DMS 273 (cell line): ENCODE data around the gene RBKS.
A peak's percentile ranks its signal among the peaks of the same experiment; 100 is the strongest.

Experiments
- DNase-seq: peaks from one replicate; lab custom pipeline; 2025; ENCODE audit not compliant: unreplicated experiment; lab: John Stamatoyannopoulos, UW

RBKS gene

DNA sequence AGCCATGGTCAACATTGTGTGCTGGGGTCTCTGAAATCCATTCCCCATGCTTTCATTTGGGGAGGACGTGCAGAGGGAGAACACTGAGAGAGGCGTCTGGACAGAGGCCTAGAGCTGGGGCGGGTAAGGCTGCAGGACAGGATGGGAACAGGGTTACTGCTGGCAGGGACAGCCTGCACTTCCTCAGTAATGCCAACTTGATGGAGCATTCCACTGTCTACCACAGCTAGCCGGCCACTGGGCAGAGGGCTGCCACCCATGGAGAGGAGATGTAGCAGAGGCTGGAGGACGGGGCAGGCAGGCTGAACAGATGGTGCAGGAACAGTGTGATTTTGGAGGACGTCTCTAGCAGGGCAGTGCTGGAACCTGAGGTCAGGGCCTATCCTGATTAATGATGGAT, 89.3 kb downstream of the RBKS start:
- no peak for DNase-seq

DNA sequence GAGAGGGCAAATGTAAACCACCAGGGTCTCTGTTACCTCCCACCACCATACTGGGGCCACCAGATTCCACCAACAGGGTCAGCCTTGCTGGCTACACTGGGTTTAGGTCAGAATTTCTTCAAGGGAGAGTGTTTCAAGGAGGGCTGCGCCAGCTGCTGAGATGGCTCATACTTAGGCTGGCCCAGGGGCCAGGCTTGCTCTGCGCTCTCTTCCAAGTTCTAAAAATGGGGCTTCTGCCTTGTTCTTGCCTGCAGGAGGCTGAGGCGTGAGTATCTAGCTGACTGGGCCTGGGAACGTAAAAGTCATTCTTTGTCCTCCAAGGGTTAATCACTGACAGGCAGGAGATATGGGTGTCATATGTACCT, 90.6 kb downstream of the RBKS start:
- DNase-seq: no peak

DNA sequence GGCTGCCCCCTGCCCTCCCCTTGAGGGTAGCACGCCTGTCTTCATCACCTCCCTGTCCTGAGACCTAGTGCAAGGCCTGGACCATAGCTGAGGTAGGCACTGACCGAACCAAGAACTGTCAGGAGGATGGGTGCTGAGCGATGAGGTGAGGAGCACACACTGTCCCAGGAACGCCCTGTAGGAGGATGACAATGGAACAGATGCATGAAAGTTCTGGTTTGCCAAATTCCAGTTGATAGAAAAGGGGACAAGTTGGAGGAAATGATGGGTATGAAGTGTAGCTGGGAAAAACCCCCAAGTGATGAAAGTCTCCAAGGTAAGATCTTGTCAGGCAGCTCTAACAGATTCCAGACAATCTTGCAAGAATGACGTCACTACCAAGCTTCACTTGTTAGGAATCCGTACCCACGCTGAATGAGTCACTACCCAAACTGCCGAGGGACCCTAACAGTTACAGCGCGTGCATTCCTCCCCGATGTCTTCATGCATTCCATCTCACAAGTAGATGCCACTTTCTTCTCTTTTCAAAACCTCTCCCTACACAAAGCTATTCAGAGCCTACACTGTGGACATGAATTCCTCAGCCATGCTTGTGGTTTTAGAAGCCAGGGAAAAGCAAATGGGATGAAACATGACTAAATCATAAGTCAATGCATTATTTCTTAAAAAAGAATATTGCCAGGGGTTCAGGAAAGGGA, 91.1 kb downstream of the RBKS start:
- peak; percentile 29 for DNase-seq

DNA sequence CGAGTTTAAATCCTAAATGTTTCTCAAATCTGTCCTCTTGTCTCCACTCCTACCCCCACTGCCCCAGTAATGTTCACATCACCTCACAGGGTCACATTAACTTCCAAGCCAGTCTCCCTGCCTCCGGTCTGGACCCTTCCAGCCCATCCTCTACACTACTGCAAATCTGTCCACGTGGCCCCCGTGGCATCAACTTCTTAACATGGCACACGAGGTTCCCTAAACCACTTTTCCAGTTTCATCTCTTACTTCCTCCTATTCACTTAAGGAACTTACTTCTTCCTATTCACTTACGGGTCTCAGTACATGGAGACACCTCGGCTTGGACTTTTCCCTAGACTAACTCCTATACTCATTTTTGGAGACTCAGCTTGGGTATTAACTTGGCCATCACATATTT, 91.7 kb downstream of the RBKS start:
- no peak for DNase-seq

DNA sequence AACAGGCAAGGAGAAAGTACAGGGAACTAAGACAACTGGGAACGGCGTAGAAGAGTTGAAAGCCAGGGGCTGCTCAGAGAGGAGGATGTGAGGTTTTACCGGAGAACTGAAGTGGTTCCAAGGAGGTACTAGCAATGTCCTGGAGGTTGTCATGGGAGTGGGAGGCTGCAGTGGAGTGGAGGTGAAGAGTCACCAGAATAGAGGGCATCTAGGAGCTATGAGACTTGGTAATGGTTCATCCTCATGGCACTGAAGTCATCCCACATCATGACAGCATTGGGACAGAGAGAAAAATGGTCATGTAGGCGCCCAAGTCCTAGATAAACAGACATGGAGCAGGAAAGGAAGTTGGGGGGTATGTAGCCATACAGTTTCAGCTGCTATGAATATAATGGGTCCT, 92.3 kb downstream of the RBKS start:
- DNase-seq: no peak

DNA sequence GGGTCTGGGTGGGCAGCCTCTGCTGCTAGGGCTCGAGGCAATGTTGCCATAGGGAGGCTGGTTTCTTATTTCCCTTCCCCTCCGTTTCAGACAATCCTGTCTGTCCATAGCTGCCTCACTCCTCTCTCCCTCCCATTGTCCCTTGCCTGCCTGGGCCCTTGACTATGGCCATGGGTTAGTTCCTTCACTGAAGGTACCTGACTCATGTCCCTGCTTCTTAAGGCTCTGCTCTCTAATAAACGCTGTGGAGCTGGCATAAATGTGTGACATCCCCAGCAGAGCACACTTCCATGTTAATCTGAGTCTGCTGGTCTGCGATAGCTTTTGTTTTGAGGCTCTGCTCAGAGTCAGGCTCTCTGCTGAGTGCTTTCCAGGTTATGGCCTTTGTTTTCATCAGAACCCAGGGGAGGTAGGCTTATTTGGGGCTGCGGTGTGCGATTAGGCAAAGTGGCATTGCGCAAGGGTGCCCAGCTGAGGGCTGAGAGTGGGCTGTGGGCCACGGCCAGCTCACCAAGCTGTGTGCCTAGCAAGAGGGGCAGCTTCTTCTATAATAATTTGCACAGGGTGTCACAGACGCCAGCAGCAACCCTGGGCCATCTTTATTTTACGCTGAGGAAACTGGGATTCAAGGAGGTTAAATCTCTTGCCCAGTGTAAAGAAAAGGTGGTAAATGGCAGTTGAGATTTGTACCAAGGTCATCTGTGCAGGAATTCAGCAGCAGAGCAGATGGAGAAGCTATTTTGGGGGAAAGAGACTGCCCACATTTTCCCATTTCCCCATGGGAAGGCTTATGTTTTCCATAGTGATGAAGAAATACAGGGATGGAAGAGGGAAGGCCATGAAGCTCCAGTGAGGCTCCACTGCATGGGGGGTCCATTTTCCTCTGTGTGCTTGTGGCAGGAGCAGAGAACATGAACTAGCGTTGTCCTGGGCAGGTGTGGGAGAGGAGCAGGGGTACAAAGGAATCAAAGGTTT, 93.1 kb downstream of the RBKS start:
- DNase-seq: no peak

DNA sequence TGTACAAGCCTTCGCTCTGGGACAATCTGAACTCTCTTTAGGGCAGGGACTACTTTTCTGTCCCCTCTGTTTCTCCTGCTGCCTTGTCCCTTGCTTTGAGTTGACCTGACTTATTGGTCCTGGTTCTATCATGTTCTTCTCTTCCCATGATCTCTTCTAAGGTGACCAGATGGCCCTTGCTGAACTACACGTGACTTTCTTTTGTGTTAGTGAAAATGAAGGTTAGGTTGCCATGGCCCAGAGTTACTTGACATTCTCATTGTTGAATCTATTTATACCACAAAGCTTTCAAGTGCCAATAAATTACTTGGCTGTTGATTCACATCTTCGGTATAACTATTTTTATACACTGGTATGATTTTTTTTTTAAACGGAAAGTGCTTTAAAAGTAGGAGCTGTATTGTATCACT, 94.3 kb downstream of the RBKS start:
- DNase-seq: peak; percentile 8

DNA sequence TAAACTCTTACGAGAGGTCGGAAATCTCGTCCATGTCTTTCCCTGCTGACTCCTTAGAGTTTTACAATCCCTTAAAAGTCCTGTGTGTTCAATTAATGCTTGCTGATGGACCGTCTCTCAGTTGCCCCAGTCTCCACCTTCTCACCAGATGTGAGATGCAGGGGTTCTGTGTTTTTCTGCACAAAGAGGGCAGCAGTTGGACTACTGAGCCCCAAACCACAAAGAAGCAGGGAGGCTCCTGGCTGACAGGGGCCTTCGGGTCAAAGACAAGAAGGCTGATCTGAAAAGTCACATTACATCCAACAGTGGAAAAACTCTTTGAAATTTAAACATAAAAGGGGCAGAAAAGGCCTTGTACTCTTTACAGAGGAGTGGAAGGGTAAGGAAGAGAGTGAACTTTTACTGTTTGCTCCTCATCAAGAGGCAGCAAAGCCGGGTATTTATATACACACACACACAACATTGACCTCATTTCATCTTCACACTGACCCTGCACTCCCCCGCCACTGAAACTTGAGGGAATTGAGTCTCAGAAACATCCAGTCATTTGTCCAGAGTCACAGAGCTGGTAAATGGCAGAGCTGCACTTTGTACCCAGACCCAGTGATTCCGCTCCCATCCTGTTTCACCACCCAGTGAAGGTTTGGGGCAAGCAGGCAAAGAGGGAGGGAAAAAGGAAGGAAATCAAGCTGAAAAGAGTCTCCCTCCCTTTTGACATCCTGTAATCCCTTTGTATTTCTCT, 94.9 kb downstream of the RBKS start:
- DNase-seq: no peak

DNA sequence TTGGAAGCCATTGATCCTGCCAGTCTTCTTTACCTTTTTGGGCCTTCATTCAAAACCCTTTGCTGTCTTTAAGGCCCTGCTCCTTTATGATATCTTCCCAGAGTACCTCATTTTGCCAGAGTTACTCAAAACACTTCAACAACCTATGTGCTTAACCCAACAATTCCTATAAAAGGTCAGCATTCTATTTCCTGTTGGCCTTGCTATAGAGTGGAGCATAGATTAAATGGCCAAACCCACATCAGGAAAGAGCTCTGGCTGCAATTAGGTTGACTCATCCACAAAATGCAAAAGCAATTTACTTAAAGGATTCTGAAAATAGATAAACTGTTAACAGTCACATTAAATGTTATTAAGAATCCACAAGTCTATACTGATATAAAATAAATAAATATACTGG, 97.4 kb downstream of the RBKS start:
- DNase-seq: no peak

DNA sequence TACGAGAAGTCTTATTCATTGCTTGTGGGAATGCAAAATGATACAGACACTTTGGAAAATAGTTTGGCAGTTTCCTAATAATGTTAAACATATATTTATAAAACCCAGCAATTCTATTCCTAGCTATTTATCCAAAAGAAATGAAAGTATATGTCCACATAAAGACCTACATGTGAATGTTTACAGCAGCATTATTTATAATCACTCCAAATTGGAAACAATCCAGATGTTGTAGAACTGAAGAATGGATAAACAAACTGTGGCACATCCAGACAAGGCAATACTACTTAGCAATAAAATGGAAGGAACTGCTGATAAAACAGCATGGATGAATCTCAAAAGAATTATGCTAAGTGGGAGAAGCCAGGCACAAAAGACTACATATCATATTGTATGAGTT, 99.4 kb downstream of the RBKS start:
- DNase-seq: no peak

DNA sequence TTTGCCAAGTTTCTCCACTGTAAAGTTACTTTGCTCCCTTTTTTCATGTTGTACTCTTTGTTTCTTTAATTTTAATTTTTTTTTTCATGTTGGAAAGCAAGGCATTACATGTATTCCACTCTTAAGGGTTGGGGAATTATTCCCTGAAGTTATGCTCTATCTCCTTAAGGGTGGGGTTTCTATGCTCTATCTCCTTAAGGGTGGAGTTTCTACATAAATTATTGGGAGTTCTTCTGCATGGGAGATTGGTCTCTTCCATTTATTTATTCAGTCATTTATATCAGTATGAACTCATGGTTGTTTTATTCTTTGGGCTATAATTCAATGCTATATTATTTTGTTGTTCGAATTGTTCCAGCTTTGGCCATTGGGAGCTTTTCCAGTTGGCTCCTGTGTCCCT, 107.5 kb downstream of the RBKS start:
- DNase-seq: no peak

DNA sequence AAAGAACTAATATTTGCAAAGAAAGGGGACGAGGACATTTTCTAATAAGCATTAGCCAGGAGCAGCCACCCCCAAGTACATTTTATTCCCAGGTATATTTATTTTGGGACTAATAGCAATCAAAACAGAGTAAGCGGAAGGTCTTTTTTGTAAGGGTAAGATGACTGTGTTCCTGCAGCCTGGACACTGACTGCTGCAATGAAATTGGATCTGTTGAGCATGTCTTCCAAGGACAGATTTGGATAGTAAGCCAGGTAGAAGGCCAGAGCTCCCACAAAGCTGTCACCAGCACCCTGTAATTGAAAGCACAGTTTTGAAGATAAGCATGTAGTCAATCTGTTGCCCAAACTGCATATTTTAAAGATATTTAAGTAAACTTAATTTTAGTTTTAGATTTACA, 108.7 kb downstream of the RBKS start:
- peak; percentile 30 for DNase-seq

DNA sequence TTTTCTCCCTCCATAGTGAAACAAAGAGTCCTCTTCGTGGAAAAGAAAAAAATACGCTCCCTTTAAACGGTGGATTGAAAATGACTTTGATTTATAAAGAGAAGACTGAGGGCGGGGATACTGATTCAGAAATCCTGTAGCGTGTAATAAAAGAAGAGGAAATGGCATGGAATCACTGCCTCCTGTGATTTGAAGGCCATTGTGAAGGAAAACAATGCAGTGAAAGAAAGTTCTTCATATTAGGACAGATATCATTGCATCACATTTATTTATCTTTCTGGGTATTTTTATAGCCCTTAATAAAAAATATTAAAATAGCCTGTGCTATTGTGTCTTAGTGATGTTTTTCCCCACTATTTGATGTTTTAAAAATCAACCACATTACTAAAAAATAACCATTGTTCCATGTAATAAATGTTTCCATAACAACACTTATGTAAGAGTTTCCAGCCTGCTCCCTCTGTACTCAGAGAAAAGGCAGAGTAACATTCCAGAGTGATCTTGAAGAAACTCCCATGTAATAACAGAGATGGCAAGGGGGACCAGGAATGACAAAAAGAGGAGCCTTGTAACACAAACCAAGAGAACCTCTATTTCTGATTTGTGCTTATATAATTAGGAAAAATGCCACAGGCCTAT, 110.7 kb downstream of the RBKS start:
- DNase-seq: no peak

DNA sequence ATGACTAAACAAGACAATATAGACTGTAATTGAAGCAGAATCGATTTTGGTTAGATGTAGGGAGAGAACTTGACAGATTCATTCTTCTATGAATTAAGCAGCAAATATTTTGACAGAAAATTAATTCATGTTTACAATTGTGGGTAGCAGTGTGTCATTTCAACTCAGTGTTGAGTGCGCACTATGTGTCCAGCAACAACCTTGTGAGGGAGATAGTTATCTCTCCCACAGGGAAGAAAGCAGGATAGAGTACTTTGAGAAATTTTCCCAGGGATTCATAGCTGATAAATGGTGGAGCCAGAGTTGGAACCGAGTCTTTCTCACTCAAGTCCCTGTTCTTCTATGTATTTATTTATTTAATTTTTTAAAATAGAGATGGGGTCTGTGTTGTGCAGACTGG, 113.5 kb downstream of the RBKS start:
- DNase-seq: no peak

DNA sequence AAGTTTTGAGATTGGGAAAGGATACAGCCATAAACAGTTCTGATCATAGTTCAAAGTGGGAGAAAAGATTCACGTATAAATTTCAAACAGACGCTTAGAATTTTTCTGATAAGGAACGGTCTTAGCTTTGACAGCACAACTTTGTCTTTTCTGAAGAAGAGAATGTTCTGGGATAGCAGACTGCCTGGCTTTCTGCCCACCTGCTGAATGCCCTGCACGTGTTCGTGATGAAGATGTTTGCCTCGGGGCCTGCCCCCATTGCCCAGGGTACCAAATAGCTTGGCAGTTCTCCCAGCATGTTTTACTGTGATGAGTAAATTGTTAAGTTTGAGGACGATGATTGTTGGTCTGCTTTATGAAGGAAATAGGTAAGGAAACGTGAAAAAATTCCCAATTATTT, 114.1 kb downstream of the RBKS start:
- DNase-seq: peak; percentile 29

DNA sequence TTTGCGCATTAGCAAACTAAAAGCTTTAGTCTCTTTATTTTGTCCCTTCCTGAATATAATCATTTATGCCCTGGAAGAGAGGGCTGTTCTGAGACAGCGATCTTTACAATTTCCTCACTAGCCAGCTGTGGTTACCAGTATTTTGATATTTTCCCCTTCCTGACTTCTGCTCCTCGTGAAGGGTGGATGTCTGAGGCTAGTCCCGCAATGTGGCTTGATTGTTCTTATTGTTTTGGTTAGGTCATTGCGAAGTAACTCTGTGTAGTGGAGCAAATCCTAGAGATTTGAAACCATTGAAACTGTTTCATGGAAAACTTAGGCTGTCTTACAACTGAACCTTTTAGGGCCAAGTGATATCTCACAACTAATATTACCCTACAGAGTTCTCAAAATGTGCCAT, 116.2 kb downstream of the RBKS start:
- DNase-seq: no peak

DNA sequence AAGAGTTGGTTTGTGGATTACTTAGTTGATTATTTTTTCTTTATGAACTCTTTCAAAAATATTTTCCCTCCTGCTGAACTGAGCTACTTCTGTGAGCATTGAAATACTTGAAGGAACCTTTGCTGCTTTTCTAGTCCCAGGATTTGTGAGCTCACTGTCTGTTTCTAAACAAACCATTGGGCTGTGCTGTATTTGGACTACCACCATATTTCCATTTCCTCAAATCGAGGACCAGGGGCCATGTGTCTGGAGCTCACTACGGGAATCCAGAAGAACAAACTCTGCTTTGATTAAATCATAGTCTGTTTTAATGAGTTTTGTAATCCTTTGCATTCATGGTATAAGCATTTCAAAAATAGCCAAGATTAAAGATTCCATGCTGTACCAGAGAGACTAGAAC, 117.4 kb downstream of the RBKS start:
- no peak for DNase-seq

DNA sequence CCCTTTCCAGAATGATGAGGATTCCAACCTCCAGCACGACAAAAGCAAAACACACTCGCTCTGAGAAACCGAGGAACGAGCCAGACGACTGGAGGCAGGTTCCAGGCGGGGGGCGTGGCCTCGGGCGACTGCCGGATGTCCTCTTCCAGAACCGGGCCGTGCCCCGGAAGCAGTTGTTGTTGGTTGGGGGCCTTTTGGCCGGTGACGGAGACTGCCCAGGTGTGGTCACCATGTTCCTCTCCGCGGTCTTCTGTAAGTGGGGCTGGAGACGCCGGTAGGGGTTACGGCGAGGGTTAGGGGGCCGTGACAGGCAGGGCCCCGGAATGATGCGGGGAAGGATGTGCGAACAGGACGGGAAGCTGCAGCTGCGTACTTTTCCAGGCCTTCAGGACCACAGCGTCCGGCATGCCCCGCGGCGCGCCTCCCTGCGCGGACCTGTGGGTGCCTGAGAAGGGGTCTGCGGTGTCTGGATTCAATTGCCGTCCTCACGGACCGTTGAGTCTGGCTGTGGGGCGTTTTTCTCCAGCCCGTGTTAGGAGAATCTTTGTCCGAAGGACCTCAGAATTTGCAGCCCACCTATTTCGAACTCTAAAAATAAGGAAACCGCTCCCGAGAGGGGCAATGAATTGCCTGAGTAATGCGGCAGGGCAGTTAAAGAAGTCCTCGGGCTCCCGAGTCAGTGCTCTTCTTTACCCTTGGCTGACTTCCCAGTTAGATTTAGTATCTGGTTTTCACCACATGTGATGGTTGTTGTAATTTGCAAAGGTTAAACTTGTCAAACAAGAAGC, 118.4 kb downstream of the RBKS start, which contains the start of gene MRPL33:
Gene MRPL33 (plus strand): TSS at position 172 of the 788 bp plus-strand sequence. CDS start 59 bp downstream, at position 231.
- DNase-seq: peak; percentile 97

DNA sequence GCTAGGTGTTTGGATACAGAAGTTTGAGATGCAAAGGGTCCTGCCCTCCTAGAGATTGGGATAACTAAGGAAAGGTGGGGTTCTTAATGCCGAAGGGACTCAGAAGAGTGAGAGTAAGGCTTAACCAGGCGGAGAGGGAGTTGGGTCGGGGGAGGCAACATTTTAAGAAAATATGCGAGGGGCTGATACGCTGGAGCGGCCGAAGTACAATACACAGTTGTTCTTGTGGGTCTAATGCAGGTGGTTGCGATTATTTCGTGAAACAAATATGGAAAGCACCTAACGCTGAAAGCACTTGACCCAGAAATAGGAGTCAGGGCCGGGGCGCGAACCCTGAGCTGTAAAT, 119.0 kb downstream of the RBKS start:
- no peak for DNase-seq

DNA sequence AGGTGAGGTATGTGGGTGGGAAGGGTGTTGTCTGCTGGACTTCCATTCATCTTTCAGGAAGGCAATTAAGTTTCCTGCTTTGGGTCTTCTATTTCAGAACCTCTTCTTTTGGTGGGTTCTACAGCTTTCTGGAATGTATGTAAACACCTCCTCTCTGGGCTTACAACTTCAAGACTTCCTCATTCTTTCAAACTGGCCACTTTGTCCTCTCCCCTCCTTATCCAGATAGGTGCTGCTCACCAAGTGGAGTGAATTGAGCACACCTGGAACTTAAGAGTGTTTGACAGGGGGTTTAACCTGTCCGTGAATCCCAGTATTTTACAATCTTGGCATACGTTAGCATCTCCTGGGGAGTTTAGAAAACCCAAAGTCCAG, 123.9 kb downstream of the RBKS start:
- DNase-seq: no peak
